ENCODE measurements around the gene RAB5A. TPM values are rescaled to one million over a fixed set of nuclear protein-coding genes. Genes with fewer than 3 reads are reported as not detected.
"Not testable (repeated sequence)": the region's sequence is repeated elsewhere in the genome, so short reads cannot be mapped to it uniquely, and the experiment has no call there.

RAB5A gene
- total RNA-seq, 2 donors from 2014 or later = 52.8 to 72.2 TPM

DNA sequence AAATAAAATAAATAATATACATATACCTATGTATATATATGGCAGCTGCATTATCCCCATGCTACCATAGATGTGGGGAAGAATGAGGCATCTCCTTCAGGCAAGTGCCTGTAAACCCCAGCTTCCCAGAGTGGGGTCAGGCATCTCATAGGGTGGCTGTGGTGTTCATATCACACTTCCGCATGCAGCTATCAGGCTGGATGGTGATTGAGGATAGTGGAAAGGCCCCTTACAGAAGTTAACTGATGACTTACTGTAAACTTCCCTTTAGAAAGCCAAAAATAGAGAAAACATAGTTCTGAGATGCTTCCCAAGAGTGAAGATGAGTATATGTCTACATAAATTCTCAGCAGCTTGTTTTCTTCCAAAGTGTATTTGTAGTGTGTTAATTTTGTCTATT lies 68.6 kb downstream of the RAB5A start:
- no peak for DNase-seq (ENCODE audit: low spot score)
- intact Hi-C loops (cut with DNase I) = no loop called here

DNA sequence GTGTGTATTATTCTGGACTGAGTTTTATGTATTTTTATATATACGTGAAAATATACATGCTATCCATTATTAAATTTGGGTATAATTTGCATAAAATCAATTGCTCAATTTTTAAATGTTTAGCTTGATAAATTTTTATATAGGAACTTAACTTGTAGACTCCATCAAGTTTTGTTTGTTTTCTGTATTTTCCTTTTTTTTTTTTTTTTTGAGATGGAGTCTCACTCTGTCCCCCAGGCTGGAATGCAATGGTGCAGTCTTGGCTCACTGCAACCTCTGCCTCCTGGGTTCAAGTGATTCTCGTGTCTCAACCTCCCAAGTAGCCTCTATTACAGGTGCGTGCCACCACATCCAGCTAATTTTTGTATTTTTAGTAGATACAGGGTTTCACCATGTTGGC lies 69.2 kb downstream of the RAB5A start:
- intact Hi-C loops (cut with DNase I); DNase-seq (ENCODE audit: low spot score): not testable (repeated sequence)

DNA sequence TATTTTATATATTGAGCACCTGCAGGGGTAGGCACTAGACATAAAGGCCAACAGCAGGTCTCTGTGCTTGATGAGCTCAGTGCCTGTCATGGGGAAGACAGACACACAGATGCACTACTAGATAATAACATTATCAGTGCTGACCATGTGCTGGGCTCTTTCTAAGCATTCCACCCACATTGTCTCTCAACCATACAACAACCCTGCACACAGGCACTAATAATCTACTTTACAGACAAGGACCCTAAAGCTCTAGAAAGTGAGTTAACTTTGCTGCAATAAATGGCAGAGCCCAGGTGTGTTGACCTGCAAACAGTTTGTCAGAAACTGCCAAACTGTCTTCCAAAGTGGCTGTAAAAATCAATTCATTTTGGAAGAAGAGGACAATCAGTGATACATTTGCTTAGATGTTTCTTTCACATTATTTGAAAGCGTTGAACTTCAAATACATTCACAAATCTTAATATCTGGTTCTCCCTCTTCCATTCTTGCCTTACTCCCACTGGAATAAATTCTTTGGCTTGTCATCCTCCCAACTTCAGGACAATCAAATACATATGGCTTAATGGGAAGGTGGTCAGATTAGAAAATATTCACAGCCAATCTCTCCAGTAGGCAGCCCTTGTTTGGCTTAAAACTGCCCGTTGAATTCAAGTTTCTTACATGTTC lies 76.2 kb downstream of the RAB5A start:
- intact Hi-C loops (cut with DNase I) = no loop called here
- DNase-seq (ENCODE audit: low spot score) = no peak

DNA sequence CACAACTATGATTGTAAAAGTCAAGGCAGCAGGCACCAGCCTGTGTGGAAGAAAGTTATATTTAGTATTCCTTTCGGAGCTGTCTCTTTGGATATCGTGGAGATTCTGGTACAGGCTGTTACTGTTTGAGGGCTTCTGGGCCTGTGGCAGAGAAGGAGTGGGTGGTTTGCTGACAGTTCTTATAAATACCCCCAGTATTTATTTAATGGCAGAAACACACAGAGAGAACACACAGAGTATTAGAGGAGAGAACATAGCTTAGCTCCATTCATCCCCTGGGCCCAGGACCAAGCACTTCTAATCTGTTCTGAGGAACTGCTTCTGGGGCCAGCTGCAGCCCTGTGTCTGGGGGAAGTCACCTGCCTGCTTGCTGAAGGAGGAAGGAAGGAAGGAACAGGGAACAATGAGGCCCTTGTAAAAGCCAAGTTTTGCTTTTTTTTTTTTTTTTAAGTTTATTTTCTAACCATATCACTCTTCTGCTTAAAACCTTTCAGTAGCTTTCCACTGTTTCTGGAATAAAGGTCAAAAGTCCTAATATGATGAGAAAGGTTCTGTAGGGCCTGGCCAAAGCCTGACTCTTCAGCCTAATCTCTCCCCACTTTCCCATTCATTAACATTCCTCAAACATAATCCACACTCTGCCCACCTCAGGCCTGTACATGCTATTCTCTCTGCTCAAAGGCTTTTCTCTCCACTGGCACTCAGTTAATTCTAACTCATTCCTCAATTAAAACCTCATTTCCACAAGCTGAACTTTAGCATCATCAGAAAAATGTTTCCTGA lies 76.9 kb downstream of the RAB5A start:
- intact Hi-C loops (cut with DNase I) = no loop called here
- DNase-seq (ENCODE audit: low spot score) = no peak

DNA sequence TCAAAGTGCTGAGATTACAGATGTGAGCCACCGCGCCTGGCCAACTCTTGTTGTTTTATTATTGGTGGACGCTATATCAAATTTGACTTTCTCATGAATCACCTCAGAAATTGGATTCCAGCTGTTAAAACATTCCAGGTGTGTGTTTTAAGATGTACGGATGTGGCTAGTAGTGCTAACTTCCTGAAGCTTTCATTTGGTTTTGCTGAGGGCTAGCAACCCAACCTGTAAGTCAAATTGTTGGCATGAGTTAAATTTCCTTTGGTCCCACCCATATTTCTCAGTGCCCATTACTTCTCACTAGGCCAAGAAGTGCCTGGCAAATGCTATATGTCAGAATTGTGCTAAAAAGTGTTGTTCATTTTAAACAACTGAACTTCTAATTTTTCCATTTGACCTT lies 80.2 kb downstream of the RAB5A start:
- no peak for DNase-seq (ENCODE audit: low spot score)
- intact Hi-C loops (cut with DNase I) = no loop called here

DNA sequence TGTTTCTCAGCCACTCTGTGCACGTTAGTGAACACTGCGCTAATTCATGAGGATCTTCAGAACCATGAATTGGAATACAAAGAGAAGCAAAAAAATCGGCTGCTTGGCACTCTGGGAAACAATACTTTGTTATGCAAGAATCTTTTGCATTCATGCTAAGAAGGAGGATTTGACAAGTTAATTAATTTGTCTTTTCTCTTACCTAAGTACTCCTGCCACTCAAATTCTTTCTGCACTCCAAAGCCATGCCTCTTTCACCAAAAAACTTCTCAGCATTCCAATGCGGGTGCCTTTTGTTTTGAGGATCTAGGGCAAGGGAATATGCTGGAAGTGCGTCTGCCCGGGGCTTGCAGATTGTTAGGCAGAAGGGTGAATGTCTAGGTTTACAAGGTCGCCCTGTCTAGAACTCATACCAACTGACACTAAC lies 82.0 kb downstream of the RAB5A start:
- intact Hi-C loops (cut with DNase I) = no loop called here
- no peak for DNase-seq (ENCODE audit: low spot score)

DNA sequence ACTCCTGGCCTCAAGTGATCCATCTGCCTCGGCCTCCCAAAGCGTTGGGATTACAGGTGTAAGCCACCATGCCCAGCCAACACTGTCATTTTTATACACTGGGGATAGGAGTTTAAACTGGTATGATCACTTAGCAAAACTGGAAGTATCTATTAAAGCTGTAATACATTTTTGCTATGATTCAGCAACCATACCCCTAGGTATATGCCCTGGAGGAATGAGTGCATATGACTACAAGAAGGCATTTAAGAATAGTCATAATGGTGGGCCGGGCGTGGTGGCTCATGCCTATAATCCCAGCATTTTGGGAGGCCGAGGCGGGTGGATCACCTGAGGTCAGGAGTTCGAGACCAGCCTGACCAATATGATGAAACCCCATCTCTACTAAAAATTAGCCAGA lies 85.0 kb downstream of the RAB5A start:
- intact Hi-C loops (cut with DNase I); DNase-seq (ENCODE audit: low spot score): not testable (repeated sequence)

Other genes with a start within 250 kb of the RAB5A start
- 1 to 10 TPM in 1 of 2 donors, under 1 TPM in 1; 0.90 to 1.1 TPM for gene EFHB, start 12.9 kb upstream of the RAB5A start, total RNA-seq
- not detected for gene PP2D1, start 65.2 kb downstream of the RAB5A start, total RNA-seq
- 10 to 100 TPM; 31.7 to 37.1 TPM for gene KAT2B, start 93.3 kb downstream of the RAB5A start, total RNA-seq
- gene SGO1, start 239.1 kb downstream of the RAB5A start, total RNA-seq = under 1 TPM; 0.19 to 0.23 TPM